Body of pancreas (tissue), 4 donors: ENCODE data around the gene APH1A.

ENCODE experiments used
- CTCF ChIP-seq, 7 experiments: fragments of 450-650 bp in 4 of 7; fragments of 200-600 bp in 3 of 7; sonication (generic) in 3 of 7; IDR thresholded peaks; one replicate each; pipeline ENCODE4 v1.5.1; 2016 to 2019; ENCODE audit warnings: antibody characterized with exemption in 7 of 7
- POLR2A ChIP-seq, 3 donors: fragments of 450-650 bp; IDR thresholded peaks; one replicate each; pipeline ENCODE4 v1.6.1; 2016; ENCODE audit warnings: antibody characterized with exemption in 3 of 3, mild to moderate bottlenecking in 2 of 3

GRCh38 chr1:150234309-150234565 lies 34.6 kb downstream of the APH1A start:
- TF ChIP-seq CTCF (IDR thresholded peaks at IDR 0.05) (no peak), POLR2A (IDR thresholded peaks at IDR 0.05) (no peak)
